AG09319 (cell line): ENCODE results near the gene AFF1.
A peak's percentile ranks its signal among the peaks of the same experiment; 100 is the strongest.

ENCODE experiments used
- DNase-seq: peaks from one replicate; pipeline ENCODE4 v3.0.0-alpha.2; 2010; ENCODE audit warnings: low read depth; ENCODE audit errors: extremely low read depth
- CTCF ChIP-seq: IDR thresholded peaks from 2 replicates; pipeline ENCODE4 v1.5.1; 2011; ENCODE audit warnings: low read depth, mild to moderate bottlenecking, inconsistent platforms, low read length, moderate library complexity

AFF1 gene

GRCh38 chr4:87092389-87093141 is 157.8 kb downstream of the AFF1 start:
- no peak for TF ChIP-seq CTCF
- DNase-seq, result peak; percentile 59

GRCh38 chr4:87093443-87094123 is 158.8 kb downstream of the AFF1 start:
- DNase-seq, result no peak

GRCh38 chr4:87097075-87097474 is 162.3 kb downstream of the AFF1 start:
- TF ChIP-seq CTCF, result no peak
- no peak for DNase-seq

More at GRCh38 chr4:87093443-87094123, 158.8 kb downstream of the AFF1 start:
- TF ChIP-seq CTCF, result peak; percentile 55

GRCh38 chr4:87100168-87100567 is 165.4 kb downstream of the AFF1 start:
- TF ChIP-seq CTCF, result no peak
- no peak for DNase-seq

- DNase-seq, result no peak
- TF ChIP-seq CTCF, result no peak
Measured at GRCh38 chr4:87101543-87102199, 166.9 kb downstream of the AFF1 start.

- no peak for TF ChIP-seq CTCF
- no peak for DNase-seq
Measured at GRCh38 chr4:87103086-87103485, 168.3 kb downstream of the AFF1 start.

GRCh38 chr4:87103691-87104187 is 168.9 kb downstream of the AFF1 start:
- DNase-seq, result peak; percentile 41
- no peak for TF ChIP-seq CTCF
